ENCODE data around the gene CHCT1.

The CHCT1 gene

DNA sequence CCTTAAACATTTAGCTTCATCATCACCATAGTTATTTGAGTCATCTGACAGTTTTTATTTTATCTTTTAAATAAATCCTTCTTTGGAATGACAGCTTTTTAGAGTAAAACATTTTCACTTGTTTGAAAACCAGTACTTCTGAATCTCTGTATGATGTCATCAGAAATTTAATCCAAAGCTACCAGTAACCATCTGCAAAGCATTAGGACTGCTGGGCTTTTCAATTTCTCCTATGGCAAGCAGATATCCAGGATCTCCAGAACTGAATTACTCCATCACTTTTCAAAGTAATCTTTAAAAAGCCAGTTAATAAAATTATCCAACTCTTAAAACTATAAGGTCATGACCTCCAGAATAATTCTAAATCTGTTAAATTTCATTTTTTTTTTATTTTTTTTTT is 51.5 kb downstream of the CHCT1 start:
- H3K4me1 ChIP-seq (ENCODE audit: control insufficient read depth, insufficient read depth, low read length), result no peaks in the 10 kb centered on the region; the same call in 1 of the 2 replicates
- POLR2A ChIA-PET, result no interaction called here
- CTCF ChIA-PET, result no interaction called here
- TF ChIP-seq ZBTB20 (tag by site-specific recombination; IDR thresholded peaks at IDR 0.05) (no peak), ATF2 (tag by site-specific recombination; IDR thresholded peaks at IDR 0.05; ENCODE audit: low read depth) (peak; percentile 70), ZNF629 (tag by site-specific recombination; IDR thresholded peaks at IDR 0.05) (peak; percentile 17; the same call in 1 of the 2 replicates)
- no peaks in the 10 kb centered on the region; the same call in 1 of the 2 replicates for H3K9me3 ChIP-seq (ENCODE audit: control insufficient read depth, insufficient read depth, low read depth, low read length)
- no peak overlapping the region for H3K4me3 ChIP-seq (ENCODE audit: low read depth, low read length)
- H3K36me3 ChIP-seq (ENCODE audit: control insufficient read depth in 2 of 2, insufficient read depth in 1 of 2, low read length in 2 of 2), result peaks cover 31 to 57% of the 10 kb centered on the region in 2 experiments
- H3K27ac ChIP-seq (ENCODE audit: extremely low read depth, low read depth, low read length), result no peak overlapping the region
